ENCODE data around the gene MAFF.
"Not testable (repeated sequence)": the region's sequence is repeated elsewhere in the genome, so short reads cannot be mapped to it uniquely, and the experiment has no call there.

MAFF gene

GRCh38 chr22:38201711-38202436 lies at the start of gene MAFF:
MAFF (plus strand) TSS chr22:38201994; CDS start chr22:38213854, 11,860 bp downstream.
- no peak for FAIRE-seq

GRCh38 chr22:38153821-38154562 lies 47.8 kb upstream of the MAFF start:
- FAIRE-seq: no peak

DNA sequence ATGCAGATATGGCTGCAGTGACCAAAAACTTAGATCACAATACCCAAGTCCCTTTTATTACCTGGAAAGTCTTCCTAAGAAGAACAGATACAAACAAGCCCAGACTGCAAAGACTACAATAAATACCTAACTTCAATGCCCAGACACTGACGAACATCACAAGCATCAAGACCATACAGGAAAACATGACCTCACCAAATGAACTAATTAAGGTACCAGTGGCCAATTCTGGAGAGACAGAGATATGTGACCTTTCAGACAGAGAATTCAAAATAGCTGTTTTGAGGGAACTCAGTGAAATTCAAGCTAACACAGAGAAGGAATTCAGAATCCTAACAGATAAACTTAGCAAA lies 47.3 kb upstream of the MAFF start:
- not testable (repeated sequence) for FAIRE-seq

GRCh38 chr22:38155703-38156102 lies 46.1 kb upstream of the MAFF start:
- no peak for FAIRE-seq

DNA sequence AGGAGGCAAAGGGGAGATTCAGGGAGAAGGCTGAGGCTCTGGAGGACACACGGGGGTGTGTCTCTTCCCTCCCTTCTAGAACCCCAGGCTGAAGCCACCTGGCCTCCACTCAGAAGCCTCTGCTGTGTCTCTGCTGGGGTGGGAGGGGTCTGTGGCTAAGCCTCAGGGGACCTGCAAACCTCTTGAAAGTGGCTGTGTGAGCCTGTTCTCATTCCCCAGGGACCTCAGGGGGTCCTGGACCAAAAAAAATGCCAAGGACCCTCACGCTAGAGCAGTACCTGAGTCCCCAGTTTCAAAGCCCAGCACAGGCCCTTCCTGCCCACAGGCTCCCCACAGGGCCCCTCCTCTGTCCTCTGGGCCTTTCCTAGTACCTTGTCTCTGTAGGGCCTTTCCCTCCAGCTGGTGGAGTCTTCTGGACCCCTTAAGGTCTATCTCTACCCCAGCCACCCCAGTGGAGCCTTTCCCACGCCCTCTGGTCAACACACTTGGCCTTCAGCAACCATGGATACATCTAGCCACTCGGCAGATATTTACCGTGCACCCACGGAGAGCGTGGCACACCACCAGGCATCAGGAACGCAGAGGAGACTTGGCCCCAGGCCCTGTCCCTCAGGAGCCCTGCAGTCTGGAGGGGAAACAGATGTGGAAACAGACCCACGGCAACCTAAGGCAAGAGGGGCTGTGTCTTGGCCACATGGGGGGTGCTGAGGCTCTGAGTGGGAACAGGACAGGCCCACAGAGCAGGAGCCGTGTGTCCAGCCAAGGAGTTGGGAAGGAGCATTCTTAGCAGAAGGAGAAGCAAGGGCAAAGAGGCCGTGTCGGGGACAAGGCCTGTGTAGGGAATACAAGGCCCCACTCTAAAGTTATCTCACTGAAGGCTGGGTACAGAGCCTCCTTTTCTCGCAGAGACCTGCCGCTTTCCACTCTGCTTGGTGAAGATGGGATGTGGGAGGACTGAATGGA lies 38.6 kb upstream of the MAFF start:
- no peak for FAIRE-seq

- FAIRE-seq: no peak
Measured at GRCh38 chr22:38163844-38164550, 37.8 kb upstream of the MAFF start.

DNA sequence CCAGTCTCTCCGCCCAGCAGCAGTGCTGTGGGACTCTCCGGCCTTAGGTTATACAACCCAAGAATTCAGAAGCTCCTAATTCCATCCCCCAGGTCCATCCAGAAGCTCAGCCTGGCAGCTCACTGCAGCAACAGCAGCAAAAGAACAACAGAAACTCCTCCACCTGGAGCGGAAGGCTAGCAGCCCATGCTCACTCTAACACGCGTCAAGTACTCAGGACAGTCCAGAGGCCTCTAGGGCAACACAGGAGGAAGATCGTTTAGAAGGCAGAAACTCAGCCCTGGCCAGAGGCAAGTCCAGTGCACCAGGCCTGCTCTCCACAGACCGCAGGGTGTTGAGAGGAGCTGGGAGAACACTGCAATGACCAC lies 37.3 kb upstream of the MAFF start:
- no peak for FAIRE-seq

- FAIRE-seq: no peak
Measured at GRCh38 chr22:38165922-38166593, 35.7 kb upstream of the MAFF start.

DNA sequence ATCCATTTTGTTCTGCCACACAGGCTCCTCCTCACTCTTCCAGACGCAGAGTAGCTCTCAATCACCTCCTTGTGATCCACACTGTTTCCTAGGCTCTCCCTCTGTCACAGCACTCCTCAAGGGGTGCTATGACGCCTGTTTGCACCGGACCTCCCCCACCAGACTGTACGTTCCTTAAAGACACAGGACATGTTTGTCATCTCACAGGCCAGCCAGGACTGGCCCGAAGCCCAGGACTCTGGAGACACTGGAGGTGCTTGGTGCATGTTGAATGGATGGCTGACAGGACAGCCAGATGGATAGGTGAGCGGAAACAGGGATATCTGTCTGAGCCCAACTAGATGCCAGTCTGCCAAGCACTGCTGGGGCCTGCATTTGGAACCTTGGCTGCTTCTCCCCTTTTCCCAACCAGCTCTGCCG lies 33.8 kb upstream of the MAFF start:
- no peak for FAIRE-seq

DNA sequence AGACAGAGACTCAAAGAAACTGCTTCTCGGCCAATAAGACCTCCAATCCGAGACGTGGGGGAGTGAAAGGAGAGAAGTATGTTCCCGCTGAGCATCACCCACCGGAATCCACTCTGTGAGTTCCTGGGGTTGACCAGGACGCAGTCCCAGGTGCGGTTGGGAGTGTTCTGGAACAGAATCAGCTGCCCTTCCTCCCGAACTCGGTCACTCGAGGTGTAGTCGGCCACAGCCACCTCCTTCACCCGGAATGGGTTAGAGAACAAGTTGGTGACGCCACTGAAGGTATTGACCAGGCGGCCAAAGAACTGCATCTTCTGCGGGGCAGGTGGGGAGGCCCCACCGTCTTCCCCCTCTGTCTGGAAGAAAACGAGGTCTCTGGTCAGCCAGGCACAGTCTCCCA lies 32.7 kb upstream of the MAFF start:
- no peak for FAIRE-seq

DNA sequence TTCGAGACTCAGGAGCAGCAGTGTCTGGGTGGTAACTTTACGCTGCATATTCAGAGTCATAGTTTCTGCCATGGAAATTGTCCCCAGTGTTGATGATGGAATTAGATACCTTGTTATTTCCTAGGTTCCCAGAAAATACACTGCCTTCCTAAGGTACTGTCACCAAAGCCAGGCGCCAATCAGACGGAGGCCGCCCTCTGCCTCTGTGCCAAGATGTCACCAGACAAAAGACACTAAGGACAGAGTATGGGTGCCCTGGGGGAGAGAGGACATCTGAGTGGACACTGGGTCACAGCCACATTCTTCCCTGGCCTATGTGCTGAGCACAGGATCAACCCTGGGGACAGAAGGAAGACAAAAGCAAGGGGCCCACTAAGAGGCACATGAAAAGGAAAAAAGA lies 31.3 kb upstream of the MAFF start:
- FAIRE-seq: no peak

- no peak for FAIRE-seq
Measured at GRCh38 chr22:38171927-38172831, 29.6 kb upstream of the MAFF start.

DNA sequence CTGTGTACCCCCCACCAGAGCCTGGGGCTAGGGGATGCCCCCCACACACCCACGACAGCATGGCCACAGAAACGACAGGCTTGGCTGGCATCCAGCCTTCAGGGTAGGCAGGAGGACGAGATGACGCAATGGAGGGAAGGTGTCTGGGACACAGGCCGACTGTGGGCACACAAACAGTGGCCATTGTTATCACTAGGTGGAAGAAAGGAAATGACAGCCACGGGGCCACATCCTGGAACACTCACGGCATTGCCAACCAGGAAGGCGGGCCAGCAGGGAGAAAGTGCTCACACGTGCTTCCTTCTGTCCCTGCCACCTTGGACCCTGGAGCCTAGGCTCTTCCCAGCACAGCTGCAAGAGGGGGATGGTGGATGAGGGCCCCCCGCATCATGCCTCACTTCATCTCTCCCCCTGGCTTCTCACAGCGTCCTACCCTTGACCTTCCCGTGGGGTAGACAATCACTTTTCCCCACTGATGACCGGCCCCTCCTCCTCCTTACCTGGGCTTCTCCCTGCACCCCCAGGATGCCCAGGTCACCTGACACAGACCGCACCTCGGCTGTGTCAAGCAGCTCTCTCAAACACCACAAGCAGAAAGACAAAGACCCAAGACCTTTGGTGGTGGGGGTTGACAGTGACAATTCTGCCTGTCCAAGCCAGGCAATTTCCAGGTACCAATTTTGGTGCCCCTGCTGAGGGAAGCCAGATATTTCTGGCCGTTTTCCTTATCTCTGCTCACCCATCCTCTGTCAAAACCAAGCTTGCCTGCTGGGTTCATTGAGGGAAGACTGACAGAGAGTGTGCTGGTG lies 28.8 kb upstream of the MAFF start:
- FAIRE-seq: no peak

DNA sequence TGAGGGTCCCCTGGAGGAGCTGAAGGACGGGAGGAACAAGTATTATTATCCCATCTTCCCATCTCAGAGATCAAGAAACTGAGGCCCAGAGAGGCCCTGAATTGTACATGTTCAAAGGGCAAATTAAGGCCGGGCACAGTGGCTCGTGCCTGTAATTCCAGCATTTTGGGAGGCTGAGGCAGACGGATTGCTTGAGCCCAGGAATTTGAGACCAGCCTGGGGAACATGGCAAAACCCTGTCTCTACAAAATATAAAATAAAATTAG lies 28.2 kb upstream of the MAFF start:
- FAIRE-seq: no peak

GRCh38 chr22:38174626-38175025 lies 27.2 kb upstream of the MAFF start:
- no peak for FAIRE-seq

GRCh38 chr22:38175206-38176118 lies 26.3 kb upstream of the MAFF start:
- no peak for FAIRE-seq

GRCh38 chr22:38176170-38176741 lies 25.5 kb upstream of the MAFF start:
- FAIRE-seq: no peak

GRCh38 chr22:38177044-38177443 lies 24.8 kb upstream of the MAFF start:
- FAIRE-seq: no peak

DNA sequence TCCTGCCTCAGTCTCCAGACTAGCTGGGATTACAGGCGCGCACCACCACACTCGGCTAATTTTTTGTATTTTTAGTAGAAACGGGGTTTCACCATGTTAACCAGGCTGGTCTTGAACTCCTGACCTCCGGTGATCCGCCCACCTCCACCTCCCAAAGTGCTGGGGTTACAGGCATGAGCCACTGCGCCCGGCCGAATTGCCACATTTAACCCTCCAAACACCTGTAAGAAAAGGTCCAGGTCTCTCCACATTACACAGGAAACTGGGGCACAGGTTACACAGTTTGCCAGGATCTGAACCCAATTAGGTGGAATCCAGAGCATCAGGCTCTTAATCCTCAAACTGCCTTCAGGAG lies 24.2 kb upstream of the MAFF start:
- not testable (repeated sequence) for FAIRE-seq
